GM18519 (cell line): ENCODE measurements around the gene SLC9C1.

Source experiments
- ATAC-seq: cut with Tn5 transposase; IDR thresholded peaks from one replicate; pipeline ENCODE4 v1.9.1; 2021; ENCODE audit warnings: mild to moderate bottlenecking, moderate library complexity; ENCODE audit not compliant: unreplicated experiment, low FRiP score

SLC9C1 gene

GRCh38 chr3:112308151-112308911, 14.3 kb upstream of the SLC9C1 start:
- no peak for ATAC-seq

- no peak for ATAC-seq
Measured at GRCh38 chr3:112307557-112307956, 13.5 kb upstream of the SLC9C1 start.

- no peak for ATAC-seq
Measured at GRCh38 chr3:112306825-112307224, 12.8 kb upstream of the SLC9C1 start.

- no peak for ATAC-seq
Measured at GRCh38 chr3:112304611-112305010, 10.6 kb upstream of the SLC9C1 start.

- ATAC-seq, result no peak
Measured at GRCh38 chr3:112303764-112304325, 9.8 kb upstream of the SLC9C1 start.

GRCh38 chr3:112302881-112303763, 9.1 kb upstream of the SLC9C1 start:
- no peak for ATAC-seq

- no peak for ATAC-seq
Measured at GRCh38 chr3:112302150-112302830, 8.3 kb upstream of the SLC9C1 start.

- ATAC-seq, result no peak
Measured at GRCh38 chr3:112298781-112299180, 4.8 kb upstream of the SLC9C1 start.

GRCh38 chr3:112297714-112298113, 3.7 kb upstream of the SLC9C1 start:
- no peak for ATAC-seq

GRCh38 chr3:112289011-112289410, 5.0 kb downstream of the SLC9C1 start:
- ATAC-seq, result no peak

GRCh38 chr3:112280266-112280665, 13.8 kb downstream of the SLC9C1 start:
- no peak for ATAC-seq

- no peak for ATAC-seq
Measured at GRCh38 chr3:112273536-112273935, 20.5 kb downstream of the SLC9C1 start.

GRCh38 chr3:112261742-112262141, 32.3 kb downstream of the SLC9C1 start:
- ATAC-seq, result no peak

GRCh38 chr3:112260563-112260962, 33.5 kb downstream of the SLC9C1 start:
- no peak for ATAC-seq

GRCh38 chr3:112253301-112253971, 40.6 kb downstream of the SLC9C1 start:
- ATAC-seq, result no peak

GRCh38 chr3:112247900-112248299, 46.1 kb downstream of the SLC9C1 start:
- peak; percentile 82 for ATAC-seq

- ATAC-seq, result no peak
Measured at GRCh38 chr3:112247350-112247749, 46.7 kb downstream of the SLC9C1 start.

GRCh38 chr3:112233083-112233482, 60.9 kb downstream of the SLC9C1 start:
- ATAC-seq, result no peak

- no peak for ATAC-seq
Measured at GRCh38 chr3:112231727-112232126, 62.3 kb downstream of the SLC9C1 start.

- ATAC-seq, result no peak
Measured at GRCh38 chr3:112230033-112230432, 64.0 kb downstream of the SLC9C1 start.
